BLaER1 (cell line): ENCODE data around the gene CCNG1.
"Not testable (repeated sequence)": the region's sequence is repeated elsewhere in the genome, so short reads cannot be mapped to it uniquely, and the experiment has no call there.

Experiments used
- H3K27ac ChIP-seq: shearing (Covaris generic); formaldehyde crosslinking; 2 replicates; pipeline ENCODE4 v1.8.1; 2022
- H3K27me3 ChIP-seq: shearing (Covaris generic); formaldehyde crosslinking; 2 replicates; pipeline ENCODE4 v1.8.1; 2022
- H3K36me3 ChIP-seq: shearing (Covaris generic); formaldehyde crosslinking; 2 replicates; pipeline ENCODE4 v1.8.1; 2022
- H3K4me1 ChIP-seq: shearing (Covaris generic); formaldehyde crosslinking; 2 replicates; pipeline ENCODE4 v1.8.1; 2022
- H3K4me2 ChIP-seq: shearing (Covaris generic); formaldehyde crosslinking; 2 replicates; pipeline ENCODE4 v1.8.1; 2022
- H3K4me3 ChIP-seq: shearing (Covaris generic); formaldehyde crosslinking; 2 replicates; pipeline ENCODE4 v1.8.1; 2022
- H3K9ac ChIP-seq: shearing (Covaris generic); formaldehyde crosslinking; 2 replicates; pipeline ENCODE4 v1.8.1; 2022
- H3K9me3 ChIP-seq: shearing (Covaris generic); formaldehyde crosslinking; 2 replicates; pipeline ENCODE4 v1.8.1; 2022
- H4K20me1 ChIP-seq: shearing (Covaris generic); formaldehyde crosslinking; 2 replicates; pipeline ENCODE4 v1.8.1; 2022
- Cebpa-rat ChIP-seq: shearing (Covaris generic); IDR thresholded peaks from 2 replicates; pipeline ENCODE4 v1.8.1; 2022

The CCNG1 gene

DNA sequence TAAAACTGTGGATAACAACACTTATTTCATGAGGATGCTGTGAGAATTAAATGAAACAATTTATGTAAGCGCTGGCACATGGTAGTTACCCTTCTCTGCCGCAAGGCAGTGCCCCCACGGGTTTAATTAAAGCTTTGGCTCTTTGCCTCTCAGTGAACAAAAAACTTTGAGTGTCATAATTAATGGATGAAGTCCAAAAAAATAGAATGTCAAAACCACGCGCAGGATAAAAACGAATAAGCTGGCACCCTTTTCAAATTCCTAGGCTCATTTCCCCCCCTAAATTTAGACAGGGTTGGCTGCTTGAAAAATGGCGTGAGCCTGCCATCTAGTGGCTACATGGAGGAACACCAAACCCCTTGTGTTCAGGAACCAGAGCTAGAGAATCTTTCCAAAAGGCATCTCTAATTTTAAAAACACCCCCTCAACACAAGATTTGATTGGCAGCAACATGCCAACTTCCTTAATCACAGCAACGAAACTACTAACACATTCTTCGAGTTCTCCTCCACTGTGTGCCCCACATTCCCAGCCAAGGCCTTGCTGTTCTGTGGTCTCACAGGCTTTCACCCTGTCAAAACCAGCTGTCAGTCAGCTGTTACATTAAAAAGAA is 29.0 kb upstream of the CCNG1 start:
- Histone ChIP-seq H3K9me3 (no peaks in the 10 kb centered on the region), H3K27ac (no peak overlapping the region), H3K27me3 (no peaks in the 10 kb centered on the region), H3K9ac (no peak overlapping the region), H3K4me2 (0 out of 2 replicates have a peak overlapping the region, but pooled peaks have one; percentile 2), H3K4me3 (no peak overlapping the region), H3K36me3 (no peaks in the 10 kb centered on the region), H4K20me1 (no peaks in the 10 kb centered on the region), H3K4me1 (peaks cover 5% of the 10 kb centered on the region; the same call in 1 of the 2 replicates)
- TF ChIP-seq Cebpa-rat = no peak

DNA sequence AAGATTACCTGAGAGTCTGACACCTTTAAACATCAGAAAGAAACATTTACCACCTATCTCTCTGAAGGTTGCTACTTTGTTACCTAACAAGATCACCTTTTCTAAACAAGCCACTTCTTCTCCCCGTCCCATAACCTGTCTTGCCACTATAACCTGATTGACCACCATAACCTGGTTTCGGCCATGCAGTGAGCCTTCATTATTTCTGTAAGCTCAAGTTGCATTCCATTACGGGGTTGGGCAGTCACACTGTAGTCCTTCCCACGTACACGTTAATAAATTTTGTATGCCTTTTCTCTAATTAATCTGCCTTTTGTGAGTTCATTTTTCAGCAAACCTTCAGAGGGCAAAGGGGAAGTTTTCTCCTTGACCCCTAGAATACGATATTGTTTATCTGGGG is 28.0 kb upstream of the CCNG1 start:
- H3K9ac ChIP-seq = no peak overlapping the region
- H3K27ac ChIP-seq = no peak overlapping the region
- H3K4me1 ChIP-seq = peaks cover 5% of the 10 kb centered on the region; the same call in 1 of the 2 replicates
- H3K9me3 ChIP-seq = no peaks in the 10 kb centered on the region
- H3K27me3 ChIP-seq = no peaks in the 10 kb centered on the region
- no peak overlapping the region for H3K4me2 ChIP-seq
- TF ChIP-seq Cebpa-rat = no peak
- H3K4me3 ChIP-seq = no peak overlapping the region
- H3K36me3 ChIP-seq = no peaks in the 10 kb centered on the region
- H4K20me1 ChIP-seq = no peaks in the 10 kb centered on the region

DNA sequence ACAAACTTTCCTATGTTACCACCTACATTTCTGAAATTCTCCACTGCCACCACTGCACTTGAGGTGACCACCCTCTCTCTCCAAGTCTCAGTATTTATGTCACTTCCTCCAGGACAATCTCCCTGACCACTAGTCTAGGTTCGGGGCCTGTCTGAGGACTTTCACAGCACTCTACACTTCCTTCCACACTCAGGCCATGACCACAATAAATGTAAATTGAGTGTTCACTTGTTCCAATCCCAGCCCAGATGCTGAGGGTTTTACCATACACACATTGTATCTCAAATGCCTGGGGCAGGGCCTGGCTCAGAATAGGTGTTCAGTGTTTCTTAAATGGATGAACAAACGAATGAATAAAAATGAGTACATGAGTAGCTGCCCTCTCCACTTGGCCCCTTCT is 26.9 kb upstream of the CCNG1 start:
- no peak overlapping the region for H3K27ac ChIP-seq
- TF ChIP-seq Cebpa-rat = no peak

DNA sequence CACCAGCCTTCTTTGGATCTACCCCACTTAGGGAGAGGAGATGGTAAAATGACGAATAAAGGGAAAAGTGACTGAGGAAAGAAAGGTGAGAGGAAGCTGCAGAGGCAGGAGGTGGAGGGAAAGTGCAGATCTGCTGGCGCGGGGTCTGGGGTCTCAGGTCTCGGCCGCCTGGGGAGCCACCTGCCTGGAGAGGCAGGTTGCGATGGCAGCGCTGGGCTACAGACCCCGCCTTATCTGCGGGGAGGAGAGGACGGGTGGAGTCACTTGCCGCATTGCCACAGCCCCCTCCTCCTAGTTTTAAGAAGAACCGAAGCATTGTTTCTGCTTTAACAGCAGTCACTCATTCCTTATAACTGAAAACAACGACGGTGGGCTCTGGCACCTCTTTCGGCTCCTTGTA is 21.7 kb upstream of the CCNG1 start:
- not testable (repeated sequence) for H3K27ac ChIP-seq, H3K27me3 ChIP-seq, H3K4me3 ChIP-seq, H3K4me1 ChIP-seq, H3K4me2 ChIP-seq, H3K36me3 ChIP-seq, H4K20me1 ChIP-seq, H3K9me3 ChIP-seq, H3K9ac ChIP-seq

More for the DNA sequence above, 26.9 kb upstream of the CCNG1 start:
- no peaks in the 10 kb centered on the region for H4K20me1 ChIP-seq
- H3K4me2 ChIP-seq = no peak overlapping the region
- H3K9ac ChIP-seq = no peak overlapping the region
- H3K9me3 ChIP-seq = no peaks in the 10 kb centered on the region
- no peaks in the 10 kb centered on the region for H3K27me3 ChIP-seq
- no peaks in the 10 kb centered on the region for H3K36me3 ChIP-seq
- no peak overlapping the region for H3K4me3 ChIP-seq
- H3K4me1 ChIP-seq = peaks cover 5% of the 10 kb centered on the region; the same call in 1 of the 2 replicates

DNA sequence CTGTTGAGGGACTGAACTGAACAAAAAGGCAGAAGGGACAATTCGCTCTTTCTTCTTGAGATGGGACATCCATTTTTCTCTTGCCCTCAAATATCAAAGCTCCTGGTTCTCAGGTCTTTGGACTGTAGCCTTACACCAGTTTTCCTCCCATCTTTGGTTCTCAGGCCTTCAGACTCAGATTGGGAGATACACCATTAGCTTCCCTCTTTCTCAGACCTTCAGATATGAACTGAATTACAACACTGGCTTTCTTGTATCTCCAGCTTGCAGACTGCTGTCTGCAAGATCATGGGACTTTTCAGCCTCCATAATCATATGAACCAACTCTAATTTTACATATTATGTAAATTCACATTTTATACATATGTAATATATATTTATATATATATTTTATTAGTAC is 12.6 kb upstream of the CCNG1 start:
- Histone ChIP-seq H3K9ac (no peak overlapping the region), H3K27me3 (no peaks in the 10 kb centered on the region), H3K4me2 (no peak overlapping the region), H3K4me3 (no peak overlapping the region), H3K9me3 (peaks cover 3% of the 10 kb centered on the region; the same call in 1 of the 2 replicates), H3K36me3 (no peaks in the 10 kb centered on the region), H3K4me1 (peaks cover 12% of the 10 kb centered on the region), H3K27ac (no peak overlapping the region), H4K20me1 (no peaks in the 10 kb centered on the region)
- TF ChIP-seq Cebpa-rat = no peak

DNA sequence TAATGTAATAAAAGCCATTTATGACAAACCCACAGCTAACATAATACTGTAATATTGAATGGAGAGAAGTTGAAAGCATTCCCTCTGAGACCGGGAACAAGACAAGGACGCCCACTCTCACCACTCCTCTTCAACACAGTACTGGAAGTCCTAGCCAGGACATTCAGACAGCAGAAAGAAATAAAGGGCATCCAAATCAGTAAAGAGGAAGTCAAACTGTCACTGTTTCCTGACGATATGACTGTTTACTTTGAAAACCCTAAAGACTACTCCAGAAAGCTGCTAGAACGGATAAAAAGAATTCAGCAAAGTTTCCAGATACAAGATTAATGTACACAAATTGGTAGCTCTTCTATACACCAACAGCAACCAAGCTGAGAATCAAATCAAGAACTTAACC is 11.3 kb upstream of the CCNG1 start:
- not testable (repeated sequence) for H3K9ac ChIP-seq, H3K9me3 ChIP-seq, H3K4me3 ChIP-seq, H4K20me1 ChIP-seq, H3K36me3 ChIP-seq, H3K27ac ChIP-seq, H3K27me3 ChIP-seq
- peak overlapping the region; percentile 48 for H3K4me2 ChIP-seq
- peaks cover 12% of the 10 kb centered on the region for H3K4me1 ChIP-seq

DNA sequence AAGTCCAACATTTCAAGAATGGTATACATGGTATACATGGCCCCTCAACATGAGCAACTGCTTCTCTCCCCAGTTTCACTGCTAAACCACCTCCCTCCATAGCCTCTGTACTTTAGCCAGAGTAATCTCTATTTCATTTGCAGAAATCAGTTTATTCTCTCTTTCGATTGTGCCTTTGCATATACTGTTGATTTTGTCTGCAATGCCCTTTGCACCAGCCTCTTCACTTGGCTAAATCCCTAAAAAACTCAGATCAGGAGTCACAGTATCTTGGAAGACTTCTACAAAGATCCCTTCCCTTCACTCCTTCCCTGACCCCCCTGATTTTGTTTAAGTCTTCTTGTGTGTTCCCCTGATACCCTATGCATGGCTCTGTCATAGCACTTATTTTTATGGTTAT is 4.9 kb upstream of the CCNG1 start:
- no peaks in the 10 kb centered on the region for H4K20me1 ChIP-seq
- H3K4me3 ChIP-seq = no peak overlapping the region
- H3K9me3 ChIP-seq = no peaks in the 10 kb centered on the region
- no peaks in the 10 kb centered on the region for H3K36me3 ChIP-seq
- no peak overlapping the region for H3K4me2 ChIP-seq
- peaks cover 6% of the 10 kb centered on the region; the same call in 1 of the 2 replicates for H3K4me1 ChIP-seq
- no peak for TF ChIP-seq Cebpa-rat
- no peaks in the 10 kb centered on the region for H3K27me3 ChIP-seq
- H3K27ac ChIP-seq = no peak overlapping the region
- no peak overlapping the region for H3K9ac ChIP-seq

DNA sequence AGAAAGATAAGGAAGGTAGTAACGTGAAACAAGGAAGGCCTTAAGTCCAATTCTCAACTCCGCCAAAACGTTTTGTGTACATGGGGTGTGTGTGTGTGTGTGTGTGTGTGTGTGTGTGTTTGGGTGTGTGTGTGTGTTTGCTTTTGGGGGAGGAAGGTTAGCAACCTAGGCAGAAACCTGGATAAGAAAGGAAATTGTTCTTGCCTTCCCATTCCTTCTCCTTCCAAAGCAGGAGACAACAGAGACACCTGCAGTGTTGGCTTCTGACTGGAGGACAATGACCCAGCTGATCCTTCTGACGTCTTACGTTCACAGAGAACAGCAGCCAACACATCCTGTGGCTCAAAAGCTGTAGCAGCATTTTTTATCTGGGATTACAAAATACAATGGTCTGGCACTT is 4.1 kb upstream of the CCNG1 start:
- no peaks in the 10 kb centered on the region for H3K36me3 ChIP-seq
- no peaks in the 10 kb centered on the region for H3K9me3 ChIP-seq
- TF ChIP-seq Cebpa-rat = no peak
- no peak overlapping the region for H3K4me3 ChIP-seq
- H3K4me1 ChIP-seq = peaks cover 10% of the 10 kb centered on the region
- H3K9ac ChIP-seq = no peak overlapping the region
- no peaks in the 10 kb centered on the region; the same call in 1 of the 2 replicates for H4K20me1 ChIP-seq
- H3K27me3 ChIP-seq = no peaks in the 10 kb centered on the region
- no peak overlapping the region for H3K4me2 ChIP-seq
- H3K27ac ChIP-seq = no peak overlapping the region

DNA sequence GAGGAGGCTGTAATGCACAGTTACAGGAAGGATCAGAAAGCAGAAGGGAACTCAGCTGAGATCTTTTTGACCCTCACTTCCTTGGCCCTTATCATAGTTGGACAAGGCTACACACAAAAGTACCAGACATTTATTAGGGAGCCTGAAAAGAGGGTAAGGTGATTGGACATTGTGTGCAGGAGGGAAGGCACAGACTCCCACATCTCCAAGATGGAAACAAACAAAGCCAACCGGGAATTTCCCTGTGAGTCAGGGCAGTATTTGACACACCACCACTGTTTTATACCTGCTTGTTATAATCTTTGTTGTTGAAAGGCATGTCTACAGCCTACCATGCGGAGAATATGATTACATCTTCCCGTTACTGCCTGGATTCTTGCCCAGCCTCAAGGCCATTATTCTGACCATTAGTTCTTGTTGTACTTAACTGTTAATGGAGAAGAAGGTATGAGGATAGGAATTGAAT is 3.0 kb upstream of the CCNG1 start:
- Histone ChIP-seq H3K4me2 (no peak overlapping the region), H3K9ac (no peak overlapping the region), H3K27ac (no peak overlapping the region)

DNA sequence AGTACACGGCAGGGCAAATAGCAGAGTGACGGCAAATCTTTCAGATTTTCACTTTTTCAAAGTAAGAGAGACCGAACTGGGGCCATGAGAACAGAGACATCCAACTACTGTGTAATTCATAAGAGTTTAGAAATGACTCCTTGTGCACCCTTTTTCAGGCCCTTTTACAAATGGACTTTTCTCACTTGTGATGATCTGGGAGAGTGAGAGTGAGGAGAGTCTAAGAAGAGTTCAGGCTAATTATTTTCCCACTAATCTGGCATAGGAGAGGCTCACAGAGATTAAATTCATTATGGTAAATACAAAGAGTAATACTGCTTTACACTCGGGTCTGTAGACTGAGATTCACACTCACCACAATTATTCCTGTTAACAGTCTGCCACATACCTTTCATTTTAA is 880 bp upstream of the CCNG1 start:
- peak overlapping the region; percentile 48; the same call in 1 of the 2 replicates for H3K27ac ChIP-seq
- H3K27me3 ChIP-seq = no peaks in the 10 kb centered on the region
- peak overlapping the region; percentile 94; the same call in 1 of the 2 replicates for H3K9ac ChIP-seq
- no peak for TF ChIP-seq Cebpa-rat
- peaks cover 31% of the 10 kb centered on the region for H3K4me1 ChIP-seq
- H3K4me2 ChIP-seq = peak overlapping the region; percentile 90
- H3K4me3 ChIP-seq = peak overlapping the region; percentile 96
- no peaks in the 10 kb centered on the region for H3K9me3 ChIP-seq
- peaks cover 26% of the 10 kb centered on the region; the same call in 1 of the 2 replicates for H4K20me1 ChIP-seq
- H3K36me3 ChIP-seq = peaks cover 20% of the 10 kb centered on the region

More for the DNA sequence above, 3.0 kb upstream of the CCNG1 start:
- TF ChIP-seq Cebpa-rat = no peak
- Histone ChIP-seq H4K20me1 (peaks cover 10% of the 10 kb centered on the region; the same call in 1 of the 2 replicates), H3K9me3 (no peaks in the 10 kb centered on the region), H3K4me1 (peaks cover 21% of the 10 kb centered on the region), H3K27me3 (no peaks in the 10 kb centered on the region), H3K36me3 (peaks cover 6% of the 10 kb centered on the region; the same call in 1 of the 2 replicates), H3K4me3 (no peak overlapping the region)

DNA sequence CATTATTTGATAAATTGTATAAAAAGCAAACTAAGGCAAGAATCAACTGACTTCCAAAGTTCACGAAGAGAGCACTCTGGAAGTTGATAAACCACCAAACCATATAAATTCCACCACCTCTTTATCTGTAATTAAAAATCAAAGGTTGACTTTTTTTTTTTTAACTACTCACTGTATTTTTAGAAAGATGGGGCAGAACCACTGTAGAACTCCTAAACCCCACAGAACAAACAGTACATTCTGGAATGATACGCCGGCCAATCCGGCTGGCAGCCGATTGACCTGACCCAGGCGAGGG is 435 bp upstream of the CCNG1 start:
- Histone ChIP-seq H4K20me1 (peaks cover 30% of the 10 kb centered on the region; the same call in 1 of the 2 replicates), H3K9ac (peak overlapping the region; percentile 94), H3K4me1 (peaks cover 31% of the 10 kb centered on the region), H3K27me3 (no peaks in the 10 kb centered on the region), H3K4me3 (peak overlapping the region; percentile 96), H3K4me2 (peak overlapping the region; percentile 90), H3K27ac (peak overlapping the region; percentile 48; the same call in 1 of the 2 replicates), H3K36me3 (peaks cover 25% of the 10 kb centered on the region), H3K9me3 (no peaks in the 10 kb centered on the region)
- TF ChIP-seq Cebpa-rat = no peak
